OCI-LY7 (cell line): Measurements from ENCODE around the gene WNT7A.

Experiments
- CTCF ChIP-seq: fragments of 200-600 bp; sonication (generic); conservative IDR thresholded peaks from 2 replicates; pipeline ENCODE4 v1.5.1; 2014; ENCODE audit warnings: mild to moderate bottlenecking, antibody characterized with exemption, low read length, moderate library complexity, mixed read lengths
- EZH2phosphoT487 ChIP-seq: fragments of 200-600 bp; sonication (generic); IDR thresholded peaks from 2 replicates; pipeline ENCODE4 v1.6.1; 2018; ENCODE audit warnings: low read depth, borderline replicate concordance, mild to moderate bottlenecking, mixed run types, antibody characterized with exemption, low read length, moderate library complexity, mixed read lengths

GRCh38 chr3:13836658-13837587 lies 42.9 kb downstream of the WNT7A start:
- no peak for TF ChIP-seq CTCF
- no peak for TF ChIP-seq EZH2phosphoT487
